Glomerular visceral epithelial cell (primary cell): ENCODE measurements around the gene ABHD17A.

Experiments used
- DNase-seq: peaks from one replicate; pipeline ENCODE4 v3.0.0-alpha.2; 2016; ENCODE audit errors: extremely low spot score

Gene ABHD17A

GRCh38 chr19:1839658-1840540 is 45.4 kb downstream of the ABHD17A start:
- DNase-seq: no peak

- peak; percentile 44 for DNase-seq
Observed at GRCh38 chr19:1837625-1838105, 47.6 kb downstream of the ABHD17A start.

- no peak for DNase-seq
Observed at GRCh38 chr19:1837222-1837565, 48.1 kb downstream of the ABHD17A start.

- no peak for DNase-seq
Observed at GRCh38 chr19:1836458-1837221, 48.7 kb downstream of the ABHD17A start.

- no peak for DNase-seq
Observed at GRCh38 chr19:1833540-1833939, 51.8 kb downstream of the ABHD17A start.

GRCh38 chr19:1832046-1832663 is 53.1 kb downstream of the ABHD17A start:
- no peak for DNase-seq

GRCh38 chr19:1830978-1831377 is 54.3 kb downstream of the ABHD17A start:
- no peak for DNase-seq

- no peak for DNase-seq
Observed at GRCh38 chr19:1830568-1830967, 54.7 kb downstream of the ABHD17A start.

- DNase-seq: no peak
Observed at GRCh38 chr19:1829958-1830357, 55.3 kb downstream of the ABHD17A start.

- DNase-seq: no peak
Observed at GRCh38 chr19:1828279-1829238, 56.7 kb downstream of the ABHD17A start.

- DNase-seq: no peak
Observed at GRCh38 chr19:1827566-1828278, 57.6 kb downstream of the ABHD17A start.
